Stimulated activated CD4-positive, alpha-beta T cell treated with anti-CD3 and anti-CD28 coated beads, Interleukin-12 subunit alpha, Interleukin-12 subunit beta, amount 100 ng/mL, for 48 hours (primary cell): ENCODE measurements around the gene SPATA31D3.
"Not testable (repeated sequence)": the region's sequence is repeated elsewhere in the genome, so short reads cannot be mapped to it uniquely, and the experiment has no call there.

Experiments used
- DNase-seq, 3 donors: peaks; one replicate each; pipeline ENCODE4 v3.0.0-alpha.2; 2020; ENCODE audit warnings: low read depth in 2 of 3, low spot score in 1 of 3

SPATA31D3 gene

GRCh38 chr9:81976351-81976750 is 33.1 kb downstream of the SPATA31D3 start:
- DNase-seq, result no peak

- DNase-seq, result no peak
These were observed 35.9 kb downstream of the SPATA31D3 start for GRCh38 chr9:81979196-81979595.

- DNase-seq, result no peak
These were observed 37.3 kb downstream of the SPATA31D3 start for GRCh38 chr9:81980568-81980967.

- no peak for DNase-seq
These were observed 38.6 kb downstream of the SPATA31D3 start for GRCh38 chr9:81981883-81982282.

GRCh38 chr9:81984928-81985327 is 41.6 kb downstream of the SPATA31D3 start:
- DNase-seq, result no peak

- DNase-seq, result no peak
These were observed 42.8 kb downstream of the SPATA31D3 start for GRCh38 chr9:81986051-81986450.

GRCh38 chr9:81988472-81988871 is 45.2 kb downstream of the SPATA31D3 start, which contains the start of gene SPATA31D1:
Gene SPATA31D1, plus strand, starts transcription at chr9:81988772. Its CDS starts 47 bp downstream, at chr9:81988819.
- DNase-seq, result not testable (repeated sequence)

GRCh38 chr9:81989700-81990099 is 46.4 kb downstream of the SPATA31D3 start:
- no peak for DNase-seq

GRCh38 chr9:81993656-81994055 is 50.4 kb downstream of the SPATA31D3 start:
- no peak for DNase-seq
